ENCODE data around the gene ING4.
A peak's percentile ranks its signal among the peaks of the same experiment; 100 is the strongest.

The ING4 gene

GRCh38 chr12:6692888-6693287 is 30.0 kb upstream of the ING4 start:
- no peak overlapping the region for H2BK5ac ChIP-seq (ENCODE audit: low read depth, low read length, poor library complexity, severe bottlenecking)
- H2BK120ac ChIP-seq (ENCODE audit: low read depth, low read length): no peak overlapping the region
- no peak overlapping the region for H2AK5ac ChIP-seq (ENCODE audit: low read length, severe bottlenecking)
- H3K14ac ChIP-seq (ENCODE audit: low read length in 2 of 2): no peak overlapping the region
- H3K4me2 ChIP-seq (ENCODE audit: low read length, poor library complexity, severe bottlenecking): no peak overlapping the region
- H3K27me3 ChIP-seq (ENCODE audit: control insufficient read depth in 1 of 2, insufficient read depth in 1 of 2, low read length in 2 of 2): peaks cover 0 to 9% of the 10 kb centered on the region in 2 experiments
- no peak overlapping the region for H4K91ac ChIP-seq (ENCODE audit: low read length)
- peaks cover 12% of the 10 kb centered on the region for H3K79me1 ChIP-seq (replicated peaks; ENCODE audit: low read length, poor library complexity, severe bottlenecking)
- no peak overlapping the region for H2AFZ ChIP-seq (ENCODE audit: low read depth, low read length)
- H3K18ac ChIP-seq (ENCODE audit: low read depth in 1 of 2, low read length in 2 of 2): no peak overlapping the region
- no peak overlapping the region for H3K4ac ChIP-seq (ENCODE audit: low read depth in 1 of 2, low read length in 2 of 2)
- WGBS: no CpG with 5 or more reads among the region's 2 CpGs
- H3K36me3 ChIP-seq (ENCODE audit: control insufficient read depth in 1 of 2, insufficient read depth in 2 of 2, low read depth in 1 of 2, low read length in 2 of 2): peaks cover 6 to 37% of the 10 kb centered on the region in 2 experiments
- H3K23ac ChIP-seq (ENCODE audit: low read length in 2 of 2): no peak overlapping the region
- H3K9me3 ChIP-seq (ENCODE audit: control insufficient read depth, low read length): no peaks in the 10 kb centered on the region
- H3K9ac ChIP-seq (ENCODE audit: low read length): no peak overlapping the region
- no peak overlapping the region for H2BK12ac ChIP-seq (ENCODE audit: low read length in 2 of 2)
- peaks cover 9% of the 10 kb centered on the region for H3K4me1 ChIP-seq (ENCODE audit: control insufficient read depth, insufficient read depth, low read depth, low read length)
- no peak overlapping the region for H2BK15ac ChIP-seq (ENCODE audit: low read depth, poor library complexity, severe bottlenecking)
- no peak for DNase-seq
- no peak overlapping the region for H3K4me3 ChIP-seq (ENCODE audit: insufficient read depth in 1 of 2, low read depth in 1 of 2, low read length in 2 of 2)
- H4K8ac ChIP-seq (ENCODE audit: low read length): no peak overlapping the region
- H3K27ac ChIP-seq (ENCODE audit: low read length, poor library complexity, severe bottlenecking): no peak overlapping the region

- Histone ChIP-seq H2AFZ (ENCODE audit: low read depth, low read length) (no peak overlapping the region), H3K36me3 (ENCODE audit: control insufficient read depth in 1 of 2, insufficient read depth in 2 of 2, low read depth in 1 of 2, low read length in 2 of 2) (peaks cover 6 to 27% of the 10 kb centered on the region in 2 experiments), H3K23ac (ENCODE audit: low read length in 2 of 2) (no peak overlapping the region), H4K91ac (ENCODE audit: low read length) (no peak overlapping the region), H2BK12ac (ENCODE audit: low read length in 2 of 2) (no peak overlapping the region), H2BK5ac (ENCODE audit: low read depth, low read length, poor library complexity, severe bottlenecking) (no peak overlapping the region), H3K27me3 (ENCODE audit: control insufficient read depth in 1 of 2, insufficient read depth in 1 of 2, low read length in 2 of 2) (peaks cover 0 to 7% of the 10 kb centered on the region in 2 experiments), H3K9ac (ENCODE audit: low read length) (no peak overlapping the region), H4K8ac (ENCODE audit: low read length) (no peak overlapping the region), H3K27ac (ENCODE audit: low read length, poor library complexity, severe bottlenecking) (no peak overlapping the region), H3K4me2 (ENCODE audit: low read length, poor library complexity, severe bottlenecking) (no peak overlapping the region), H3K9me3 (ENCODE audit: control insufficient read depth, low read length) (no peaks in the 10 kb centered on the region), H3K4ac (ENCODE audit: low read depth in 1 of 2, low read length in 2 of 2) (no peak overlapping the region), H2AK5ac (ENCODE audit: low read length, severe bottlenecking) (no peak overlapping the region), H3K4me1 (ENCODE audit: control insufficient read depth, insufficient read depth, low read depth, low read length) (peaks cover 7% of the 10 kb centered on the region), H2BK15ac (ENCODE audit: low read depth, poor library complexity, severe bottlenecking) (no peak overlapping the region), H3K4me3 (ENCODE audit: insufficient read depth in 1 of 2, low read depth in 1 of 2, low read length in 2 of 2) (no peak overlapping the region), H3K18ac (ENCODE audit: low read depth in 1 of 2, low read length in 2 of 2) (no peak overlapping the region), H3K79me1 (replicated peaks; ENCODE audit: low read length, poor library complexity, severe bottlenecking) (peaks cover 12% of the 10 kb centered on the region), H3K14ac (ENCODE audit: low read length in 2 of 2) (no peak overlapping the region), H2BK120ac (ENCODE audit: low read depth, low read length) (no peak overlapping the region)
- DNase-seq: peak; percentile 58
- WGBS: 73% methylated on average over 3 of the region's 4 CpGs
These were observed 28.6 kb upstream of the ING4 start for GRCh38 chr12:6691473-6691872.

GRCh38 chr12:6688999-6689882 is 26.3 kb upstream of the ING4 start, which contains the start of gene ZNF384:
ZNF384 (minus strand) TSS chr12:6689375; CDS start chr12:6679520, 9,855 bp downstream.
- H3K18ac ChIP-seq (ENCODE audit: low read depth in 1 of 2, low read length in 2 of 2): peak within 1 kb of the TSS; percentile 93 to 97
- H2BK15ac ChIP-seq (ENCODE audit: low read depth, poor library complexity, severe bottlenecking): peak within 1 kb of the TSS; percentile 95
- H3K79me1 ChIP-seq (replicated peaks; ENCODE audit: low read length, poor library complexity, severe bottlenecking): peaks cover 11% of the 10 kb centered on the region
- H3K4me3 ChIP-seq (ENCODE audit: insufficient read depth in 1 of 2, low read depth in 1 of 2, low read length in 2 of 2): peak within 1 kb of the TSS; percentile 87 to 96
- H4K8ac ChIP-seq (ENCODE audit: low read length): peak within 1 kb of the TSS; percentile 100
- H4K91ac ChIP-seq (ENCODE audit: low read length): peak within 1 kb of the TSS; percentile 99
- peak within 1 kb of the TSS; percentile 94 for H3K9ac ChIP-seq (ENCODE audit: low read length)
- H3K9me3 ChIP-seq (ENCODE audit: control insufficient read depth, low read length): no peaks in the 10 kb centered on the region
- peaks cover 9 to 10% of the 10 kb centered on the region in 2 experiments for H3K36me3 ChIP-seq (ENCODE audit: control insufficient read depth in 1 of 2, insufficient read depth in 2 of 2, low read depth in 1 of 2, low read length in 2 of 2)
- peak within 1 kb of the TSS; percentile 46 for H2BK5ac ChIP-seq (ENCODE audit: low read depth, low read length, poor library complexity, severe bottlenecking)
- peak within 1 kb of the TSS; percentile 95 for H2BK120ac ChIP-seq (ENCODE audit: low read depth, low read length)
- H3K23ac ChIP-seq (ENCODE audit: low read length in 2 of 2): peak within 1 kb of the TSS; percentile 37 to 56
- H3K27me3 ChIP-seq (ENCODE audit: control insufficient read depth in 1 of 2, insufficient read depth in 1 of 2, low read length in 2 of 2): no peaks in the 10 kb centered on the region
- H2AK5ac ChIP-seq (ENCODE audit: low read length, severe bottlenecking): peak within 1 kb of the TSS; percentile 20
- peaks cover 7% of the 10 kb centered on the region for H3K4me1 ChIP-seq (ENCODE audit: control insufficient read depth, insufficient read depth, low read depth, low read length)
- DNase-seq: peak; percentile 100
- peak within 1 kb of the TSS; percentile 62 for H2AFZ ChIP-seq (ENCODE audit: low read depth, low read length)
- H3K27ac ChIP-seq (ENCODE audit: low read length, poor library complexity, severe bottlenecking): peak within 1 kb of the TSS; percentile 84
- H3K14ac ChIP-seq (ENCODE audit: low read length in 2 of 2): peak within 1 kb of the TSS; percentile 86 to 92
- H3K4ac ChIP-seq (ENCODE audit: low read depth in 1 of 2, low read length in 2 of 2): peak within 1 kb of the TSS; percentile 73 to 83
- WGBS: 1% methylated on average over 28 of the region's 72 CpGs
- H3K4me2 ChIP-seq (ENCODE audit: low read length, poor library complexity, severe bottlenecking): peak within 1 kb of the TSS; percentile 80
- peak within 1 kb of the TSS in 1 of 2 experiments; percentile 79 for H2BK12ac ChIP-seq (ENCODE audit: low read length in 2 of 2)

GRCh38 chr12:6688543-6688998 is 25.7 kb upstream of the ING4 start:
- H2AFZ ChIP-seq (ENCODE audit: low read depth, low read length): no peak overlapping the region
- peak overlapping the region; percentile 79 for H4K91ac ChIP-seq (ENCODE audit: low read length)
- H2BK120ac ChIP-seq (ENCODE audit: low read depth, low read length): no peak overlapping the region
- peak overlapping the region in 1 of 2 experiments; percentile 79 for H2BK12ac ChIP-seq (ENCODE audit: low read length in 2 of 2)
- peak overlapping the region; percentile 74 for H4K8ac ChIP-seq (ENCODE audit: low read length)
- H3K9ac ChIP-seq (ENCODE audit: low read length): peak overlapping the region; percentile 94
- peak overlapping the region in 1 of 2 experiments; percentile 56 for H3K23ac ChIP-seq (ENCODE audit: low read length in 2 of 2)
- peak overlapping the region; percentile 87 to 96 for H3K4me3 ChIP-seq (ENCODE audit: insufficient read depth in 1 of 2, low read depth in 1 of 2, low read length in 2 of 2)
- H3K27me3 ChIP-seq (ENCODE audit: control insufficient read depth in 1 of 2, insufficient read depth in 1 of 2, low read length in 2 of 2): no peaks in the 10 kb centered on the region
- peak overlapping the region; percentile 6 to 93 for H3K18ac ChIP-seq (ENCODE audit: low read depth in 1 of 2, low read length in 2 of 2)
- peak overlapping the region; percentile 46 for H3K4me2 ChIP-seq (ENCODE audit: low read length, poor library complexity, severe bottlenecking)
- H2BK15ac ChIP-seq (ENCODE audit: low read depth, poor library complexity, severe bottlenecking): no peak overlapping the region
- no peak overlapping the region for H2BK5ac ChIP-seq (ENCODE audit: low read depth, low read length, poor library complexity, severe bottlenecking)
- peak overlapping the region; percentile 5 for H2AK5ac ChIP-seq (ENCODE audit: low read length, severe bottlenecking)
- H3K9me3 ChIP-seq (ENCODE audit: control insufficient read depth, low read length): no peaks in the 10 kb centered on the region
- H3K4me1 ChIP-seq (ENCODE audit: control insufficient read depth, insufficient read depth, low read depth, low read length): peaks cover 7% of the 10 kb centered on the region
- no peak for DNase-seq
- peak overlapping the region in 1 of 2 experiments; percentile 29 for H3K14ac ChIP-seq (ENCODE audit: low read length in 2 of 2)
- H3K27ac ChIP-seq (ENCODE audit: low read length, poor library complexity, severe bottlenecking): peak overlapping the region; percentile 84
- peak overlapping the region in 1 of 2 experiments; percentile 83 for H3K4ac ChIP-seq (ENCODE audit: low read depth in 1 of 2, low read length in 2 of 2)
- peaks cover 11% of the 10 kb centered on the region for H3K79me1 ChIP-seq (replicated peaks; ENCODE audit: low read length, poor library complexity, severe bottlenecking)
- peaks cover 11 to 14% of the 10 kb centered on the region in 2 experiments for H3K36me3 ChIP-seq (ENCODE audit: control insufficient read depth in 1 of 2, insufficient read depth in 2 of 2, low read depth in 1 of 2, low read length in 2 of 2)
- 3% methylated on average over 7 of the region's 13 CpGs for WGBS

Data from mesenchymal stem cell (in vitro differentiated cells and primary cell).